GM20000 (cell line): ENCODE results near the gene CACNB4.

Experiments
- DNase-seq: peaks from one replicate; pipeline ENCODE4 v3.0.0; 2012; ENCODE audit warnings: low spot score
- CTCF ChIP-seq: IDR thresholded peaks from 2 replicates; pipeline ENCODE4 v1.5.1; 2012; ENCODE audit warnings: mild to moderate bottlenecking, control low read depth; ENCODE audit errors: extremely low read depth, missing control alignments

The CACNB4 gene

GRCh38 chr2:151931030-151931611 is 167.7 kb downstream of the CACNB4 start:
- no peak for DNase-seq
- no peak for TF ChIP-seq CTCF

- no peak for TF ChIP-seq CTCF
- DNase-seq: no peak
These were observed 168.8 kb downstream of the CACNB4 start for GRCh38 chr2:151930042-151930441.

DNA sequence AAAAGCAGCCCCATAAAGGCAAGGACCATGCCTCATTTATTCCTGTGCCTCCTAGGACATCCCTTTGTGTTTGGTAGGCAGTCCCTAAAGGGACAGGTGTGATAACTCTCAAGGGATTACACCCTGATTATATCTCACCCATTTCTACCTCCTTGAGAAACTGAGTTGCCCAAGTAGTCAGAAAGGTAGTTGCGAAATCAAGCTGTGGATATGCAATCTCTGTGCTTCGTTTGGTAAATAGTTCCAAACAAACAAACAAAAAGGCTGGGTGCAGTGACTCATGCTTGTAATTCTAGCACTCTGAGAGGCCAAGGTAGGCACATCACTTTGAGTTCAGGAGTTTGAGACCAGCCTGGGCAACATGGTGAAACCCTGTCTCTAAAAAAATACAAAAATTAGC is 170.5 kb downstream of the CACNB4 start:
- no peak for DNase-seq
- TF ChIP-seq CTCF: no peak

DNA sequence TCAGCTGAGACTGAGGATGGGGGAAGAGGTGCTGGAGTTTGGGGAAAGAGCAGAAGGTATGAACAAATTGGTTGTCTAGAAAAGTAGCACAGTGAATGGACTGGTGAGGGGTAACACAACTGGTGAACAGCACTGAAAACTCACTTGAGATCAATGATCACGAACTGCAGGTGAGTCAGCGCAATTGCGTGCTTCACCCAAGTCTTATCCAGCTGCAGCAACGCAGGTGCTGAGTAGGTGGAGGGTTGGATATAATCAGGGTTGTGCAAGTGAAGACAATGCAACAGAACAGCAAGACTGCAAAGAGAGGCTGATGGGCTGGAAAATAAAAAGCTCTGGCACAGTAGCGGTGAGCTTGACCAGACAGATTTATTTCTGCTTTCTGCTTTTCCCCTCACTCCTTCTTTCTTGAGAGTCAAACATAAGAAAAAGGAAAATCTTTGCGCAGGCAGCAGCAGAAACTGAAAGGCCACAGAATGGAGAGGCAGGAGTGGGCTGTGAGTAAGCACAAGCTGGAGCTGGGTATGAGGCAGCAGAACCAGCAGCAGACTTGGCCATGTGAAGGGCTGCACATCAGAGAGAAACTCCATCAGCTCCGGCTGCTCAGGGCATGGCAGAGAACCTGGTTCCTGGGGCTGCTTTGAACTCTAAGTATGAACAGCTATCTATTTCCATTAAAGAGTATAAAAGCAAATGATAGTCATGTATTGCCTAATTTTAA is 171.2 kb downstream of the CACNB4 start:
- no peak for TF ChIP-seq CTCF
- no peak for DNase-seq

- TF ChIP-seq CTCF: no peak
- DNase-seq: no peak
These were observed 175.8 kb downstream of the CACNB4 start for GRCh38 chr2:151922845-151923666.

DNA sequence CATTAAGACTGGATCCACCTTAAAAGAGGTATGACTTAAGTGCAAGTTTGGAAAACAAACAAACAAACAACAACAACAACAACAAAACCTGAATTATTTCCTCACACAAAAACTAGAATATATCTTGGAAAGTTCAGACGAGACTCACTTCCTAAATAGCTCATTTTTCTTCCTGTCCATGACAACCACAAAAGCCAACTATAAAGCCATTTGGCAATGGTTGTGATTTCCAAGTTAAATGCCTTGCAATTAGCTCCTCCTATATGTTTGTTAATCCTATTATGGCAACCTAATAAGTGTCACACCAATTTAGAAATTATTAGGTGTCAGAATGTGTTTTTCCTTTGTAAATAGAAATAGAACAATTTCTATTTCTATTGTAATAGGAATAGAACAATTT is 179.1 kb downstream of the CACNB4 start:
- DNase-seq: no peak
- TF ChIP-seq CTCF: no peak

GRCh38 chr2:151918308-151918707 is 180.5 kb downstream of the CACNB4 start:
- no peak for TF ChIP-seq CTCF
- DNase-seq: no peak
